Mucosa of rectum (tissue), 2 donors: ENCODE data around the gene IGF2BP3.

Experiments used
- H3K27ac ChIP-seq, 2 donors: one replicate each; pipeline ENCODE4 v1.7.0; 2013; ENCODE audit warnings: inconsistent platforms in 2 of 2, low read depth in 2 of 2, low read length in 2 of 2
- H3K27me3 ChIP-seq, 2 donors: one replicate each; pipeline ENCODE4 v1.7.0; 2013; ENCODE audit warnings: low read length in 2 of 2; ENCODE audit not compliant: control insufficient read depth in 2 of 2, insufficient read depth in 2 of 2
- H3K36me3 ChIP-seq, 2 donors: one replicate each; pipeline ENCODE4 v1.7.0; 2013; ENCODE audit warnings: low read length in 2 of 2; ENCODE audit not compliant: control insufficient read depth in 2 of 2, insufficient read depth in 2 of 2
- H3K4me1 ChIP-seq, 2 donors: one replicate each; pipeline ENCODE4 v1.7.0; 2013; ENCODE audit warnings: low read length in 2 of 2, mild to moderate bottlenecking in 1 of 2; ENCODE audit not compliant: control insufficient read depth in 2 of 2, insufficient read depth in 2 of 2
- H3K4me3 ChIP-seq, 2 donors: one replicate each; pipeline ENCODE4 v1.7.0; 2013; ENCODE audit warnings: low read length in 2 of 2
- H3K9ac ChIP-seq, 2 donors: one replicate each; pipeline ENCODE4 v1.7.0; 2013; ENCODE audit warnings: low read length in 2 of 2, low read depth in 1 of 2, mild to moderate bottlenecking in 1 of 2
- H3K9me3 ChIP-seq, 2 donors: one replicate each; pipeline ENCODE4 v1.7.0; 2013; ENCODE audit warnings: low read length in 2 of 2; ENCODE audit not compliant: control insufficient read depth in 2 of 2
- donor health status: healthy.
- donor health status: Normal muscosa, but diverticular disease.

IGF2BP3 gene

GRCh38 chr7:23477962-23478866 is 7.9 kb upstream of the IGF2BP3 start:
- no peak overlapping the region for H3K4me3 ChIP-seq
- peaks cover 4 to 11% of the 10 kb centered on the region in 2 donors for H3K4me1 ChIP-seq
- H3K36me3 ChIP-seq, result no peaks in the 10 kb centered on the region
- H3K27ac ChIP-seq, result no peak overlapping the region
- no peaks in the 10 kb centered on the region for H3K9me3 ChIP-seq
- H3K9ac ChIP-seq, result no peak overlapping the region
- peaks cover 35 to 64% of the 10 kb centered on the region in 2 donors for H3K27me3 ChIP-seq

GRCh38 chr7:23477157-23477499 is 6.8 kb upstream of the IGF2BP3 start:
- Histone ChIP-seq H3K9me3 (no peaks in the 10 kb centered on the region), H3K27me3 (peaks cover 45 to 74% of the 10 kb centered on the region in 2 donors), H3K4me1 (peaks cover 4 to 11% of the 10 kb centered on the region in 2 donors), H3K36me3 (no peaks in the 10 kb centered on the region), H3K27ac (no peak overlapping the region), H3K4me3 (no peak overlapping the region), H3K9ac (no peak overlapping the region)

GRCh38 chr7:23476286-23477156 is 6.2 kb upstream of the IGF2BP3 start:
- H3K9ac ChIP-seq, result no peak overlapping the region
- no peaks in the 10 kb centered on the region for H3K9me3 ChIP-seq
- no peak overlapping the region for H3K4me3 ChIP-seq
- peaks cover 4 to 11% of the 10 kb centered on the region in 2 donors for H3K4me1 ChIP-seq
- H3K27me3 ChIP-seq, result peaks cover 49 to 79% of the 10 kb centered on the region in 2 donors
- no peak overlapping the region for H3K27ac ChIP-seq
- H3K36me3 ChIP-seq, result no peaks in the 10 kb centered on the region

- H3K27me3 ChIP-seq, result peaks cover 54 to 83% of the 10 kb centered on the region in 2 donors
- no peak overlapping the region for H3K4me3 ChIP-seq
- H3K9ac ChIP-seq, result no peak overlapping the region
- H3K27ac ChIP-seq, result no peak overlapping the region
- no peaks in the 10 kb centered on the region for H3K36me3 ChIP-seq
- no peaks in the 10 kb centered on the region for H3K9me3 ChIP-seq
- H3K4me1 ChIP-seq, result peaks cover 8 to 14% of the 10 kb centered on the region in 2 donors
These were observed 5.2 kb upstream of the IGF2BP3 start for GRCh38 chr7:23475576-23475839.

GRCh38 chr7:23474829-23475575 is 4.7 kb upstream of the IGF2BP3 start:
- H3K36me3 ChIP-seq, result no peaks in the 10 kb centered on the region
- H3K27ac ChIP-seq, result no peak overlapping the region
- H3K27me3 ChIP-seq, result peaks cover 59 to 88% of the 10 kb centered on the region in 2 donors
- H3K4me1 ChIP-seq, result peaks cover 11 to 19% of the 10 kb centered on the region in 2 donors
- peak overlapping the region in 1 of 2 donors; percentile 58 for H3K4me3 ChIP-seq
- no peak overlapping the region for H3K9ac ChIP-seq
- H3K9me3 ChIP-seq, result no peaks in the 10 kb centered on the region

- H3K27ac ChIP-seq, result no peak overlapping the region
- no peaks in the 10 kb centered on the region for H3K36me3 ChIP-seq
- peaks cover 17 to 19% of the 10 kb centered on the region in 2 donors for H3K4me1 ChIP-seq
- no peak overlapping the region for H3K9ac ChIP-seq
- peaks cover 59 to 91% of the 10 kb centered on the region in 2 donors for H3K27me3 ChIP-seq
- H3K9me3 ChIP-seq, result no peaks in the 10 kb centered on the region
- peak overlapping the region; percentile 44 to 60 for H3K4me3 ChIP-seq
These were observed 4.0 kb upstream of the IGF2BP3 start for GRCh38 chr7:23474094-23474828.

GRCh38 chr7:23473844-23474093 is 3.5 kb upstream of the IGF2BP3 start:
- H3K9ac ChIP-seq, result no peak overlapping the region
- H3K27me3 ChIP-seq, result peaks cover 63 to 92% of the 10 kb centered on the region in 2 donors
- peaks cover 22% of the 10 kb centered on the region in 2 donors for H3K4me1 ChIP-seq
- H3K4me3 ChIP-seq, result peak overlapping the region; percentile 44 to 60
- no peaks in the 10 kb centered on the region for H3K9me3 ChIP-seq
- no peaks in the 10 kb centered on the region for H3K36me3 ChIP-seq
- no peak overlapping the region for H3K27ac ChIP-seq

GRCh38 chr7:23472956-23473843 is 2.9 kb upstream of the IGF2BP3 start:
- no peak overlapping the region for H3K9ac ChIP-seq
- no peaks in the 10 kb centered on the region for H3K9me3 ChIP-seq
- no peaks in the 10 kb centered on the region for H3K36me3 ChIP-seq
- H3K27ac ChIP-seq, result no peak overlapping the region
- peaks cover 23 to 24% of the 10 kb centered on the region in 2 donors for H3K4me1 ChIP-seq
- H3K27me3 ChIP-seq, result peaks cover 66 to 92% of the 10 kb centered on the region in 2 donors
- no peak overlapping the region for H3K4me3 ChIP-seq

GRCh38 chr7:23472556-23472955 is 2.3 kb upstream of the IGF2BP3 start:
- Histone ChIP-seq H3K9ac (no peak overlapping the region), H3K36me3 (no peaks in the 10 kb centered on the region), H3K27ac (no peak overlapping the region), H3K4me3 (no peak overlapping the region), H3K9me3 (no peaks in the 10 kb centered on the region), H3K27me3 (peaks cover 68 to 94% of the 10 kb centered on the region in 2 donors), H3K4me1 (peaks cover 28% of the 10 kb centered on the region in 2 donors)
